Keratinocyte (primary cell): Measurements from ENCODE around the gene AKAP6. TPM values are rescaled to one million over a fixed set of nuclear protein-coding genes. Genes with fewer than 3 reads are reported as not detected.

ENCODE experiments used
- DNase-seq: peaks from one replicate; pipeline ENCODE4 v3.0.0-alpha.2; 2011; ENCODE audit warnings: low read depth, missing footprints, low spot score
- FAIRE-seq: peaks from 2 replicates; lab custom pipeline; 2011; peaks lifted over from hg19 to GRCh38; lab: Jason Lieb, UNC
- H2AFZ ChIP-seq: 2 replicates; pipeline ENCODE4 v1.6.0; 2012; ENCODE audit warnings: low read length, control low read depth, inconsistent platforms; ENCODE audit not compliant: control insufficient read depth
- H3K27ac ChIP-seq: 2 replicates; pipeline ENCODE4 v1.5.1; 2011; ENCODE audit warnings: low read length; ENCODE audit not compliant: control insufficient read depth, insufficient read depth
- H3K27me3 ChIP-seq: 3 replicates; pipeline ENCODE4 v1.6.0; 2011; ENCODE audit warnings: low read length; ENCODE audit not compliant: control insufficient read depth, insufficient read depth; ENCODE audit errors: extremely low read depth
- H3K36me3 ChIP-seq, 2 experiments: 2 replicates in 1 of 2; 3 replicates in 1 of 2; pipeline ENCODE4 v1.5.1; 2011; ENCODE audit warnings: low read length in 2 of 2, mild to moderate bottlenecking in 1 of 2; ENCODE audit not compliant: control insufficient read depth in 2 of 2, insufficient read depth in 2 of 2; ENCODE audit errors: extremely low read depth in 1 of 2
- H3K4me1 ChIP-seq: 3 replicates; pipeline ENCODE4 v1.5.1; 2011; ENCODE audit warnings: low read length; ENCODE audit not compliant: control insufficient read depth, insufficient read depth; ENCODE audit errors: extremely low read depth
- H3K4me2 ChIP-seq: 3 replicates; pipeline ENCODE4 v1.6.0; 2011; ENCODE audit warnings: low read depth, low read length; ENCODE audit not compliant: control insufficient read depth, insufficient read depth; ENCODE audit errors: extremely low read depth
- H3K4me3 ChIP-seq, 3 experiments: fragments of 200-600 bp in 1 of 3; sonication (generic) in 1 of 3; 2 replicates in 2 of 3; 3 replicates in 1 of 3; pipeline ENCODE4 v1.5.1; 2011 to 2016; ENCODE audit warnings: low read length in 3 of 3, mild to moderate bottlenecking in 3 of 3, control low read depth in 2 of 3, inconsistent platforms in 1 of 3, low read depth in 1 of 3, mixed read lengths in 1 of 3, mixed run types in 1 of 3, moderate library complexity in 1 of 3; ENCODE audit not compliant: control insufficient read depth in 2 of 3, insufficient read depth in 2 of 3; ENCODE audit errors: extremely low read depth in 1 of 3
- H3K79me2 ChIP-seq: 2 replicates; pipeline ENCODE4 v1.6.0; 2012; ENCODE audit warnings: low read length; ENCODE audit not compliant: control insufficient read depth, insufficient read depth
- H3K9ac ChIP-seq: 3 replicates; pipeline ENCODE4 v1.6.0; 2011; ENCODE audit warnings: low read length; ENCODE audit not compliant: control insufficient read depth, insufficient read depth; ENCODE audit errors: extremely low read depth
- H3K9me1 ChIP-seq: 3 replicates; pipeline ENCODE4 v1.6.0; 2011; ENCODE audit warnings: low read length; ENCODE audit not compliant: control insufficient read depth, insufficient read depth; ENCODE audit errors: extremely low read depth
- H3K9me3 ChIP-seq: 2 replicates; pipeline ENCODE4 v1.5.1; 2012; ENCODE audit warnings: low read depth, low read length; ENCODE audit not compliant: control insufficient read depth
- H4K20me1 ChIP-seq: 3 replicates; pipeline ENCODE4 v1.6.0; 2011; ENCODE audit warnings: low read length; ENCODE audit not compliant: control insufficient read depth, insufficient read depth; ENCODE audit errors: extremely low read depth
- EZH2 ChIP-seq: IDR thresholded peaks from one replicate; pipeline ENCODE4 v1.6.1; 2012; ENCODE audit warnings: inconsistent platforms, mild to moderate bottlenecking, low read length, moderate library complexity
- dilution Hi-C: fragments of 300-500 bp; cut with MboI; formaldehyde crosslinking; loops from one replicate; pipeline ENCODE4 v1.7.0; 2020; ENCODE audit warnings: low sequenced_read_pairs; ENCODE audit not compliant: extremely low pct_ligation_motif_present
- polyA plus RNA-seq, 5 experiments: library from polyadenylated mRNA; depleted of rRNA in 3 of 5; stranded (reverse) in 3 of 5; stranded (forward) in 1 of 5; unstranded in 1 of 5; fragments of >200 nt; gene quantifications; 1 replicate in 1 of 5; 2 replicates in 3 of 5; 3 replicates in 1 of 5; pipeline versions ENCODE4 v1.2.1 to v1.2.3, GENCODE V29; 2011 to 2012; ENCODE audit warnings: missing spikeins in 2 of 5, low read depth in 1 of 5, low replicate concordance in 1 of 5
- TF ChIP-seq, protein P1 (sequence below), 3 experiments: IDR thresholded peaks in 1 of 3; conservative IDR thresholded peaks in 1 of 3; optimal IDR thresholded peaks in 1 of 3; 2 replicates in 2 of 3; 3 replicates in 1 of 3; pipeline versions ENCODE3 to v1.5.1; 2011; ENCODE audit warnings: low read length in 3 of 3, mild to moderate bottlenecking in 3 of 3, moderate library complexity in 2 of 3, control low read depth in 1 of 3, inconsistent platforms in 1 of 3; ENCODE audit not compliant: insufficient read depth in 2 of 3; ENCODE audit errors: extremely low read depth in 1 of 3

The AKAP6 gene
- polyA plus RNA-seq, 1 donor (not counting 4 experiments of a cell fraction or from before 2014, with no cell fraction given), result 2.0 TPM

GRCh38 chr14:32476532-32476931 is 147.4 kb downstream of the AKAP6 start:
- Histone ChIP-seq H3K27me3 (no peaks in the 10 kb centered on the region), H3K4me3 (no peak overlapping the region), H3K79me2 (no peaks in the 10 kb centered on the region), H3K9me1 (no peaks in the 10 kb centered on the region), H3K9me3 (no peaks in the 10 kb centered on the region), H3K9ac (no peak overlapping the region), H2AFZ (no peak overlapping the region), H3K27ac (no peak overlapping the region), H3K4me2 (no peak overlapping the region), H4K20me1 (no peaks in the 10 kb centered on the region), H3K36me3 (no peaks in the 10 kb centered on the region), H3K4me1 (peaks cover 50% of the 10 kb centered on the region)
- DNase-seq (no peak), FAIRE-seq (no peak)
- TF ChIP-seq, protein P1, sequence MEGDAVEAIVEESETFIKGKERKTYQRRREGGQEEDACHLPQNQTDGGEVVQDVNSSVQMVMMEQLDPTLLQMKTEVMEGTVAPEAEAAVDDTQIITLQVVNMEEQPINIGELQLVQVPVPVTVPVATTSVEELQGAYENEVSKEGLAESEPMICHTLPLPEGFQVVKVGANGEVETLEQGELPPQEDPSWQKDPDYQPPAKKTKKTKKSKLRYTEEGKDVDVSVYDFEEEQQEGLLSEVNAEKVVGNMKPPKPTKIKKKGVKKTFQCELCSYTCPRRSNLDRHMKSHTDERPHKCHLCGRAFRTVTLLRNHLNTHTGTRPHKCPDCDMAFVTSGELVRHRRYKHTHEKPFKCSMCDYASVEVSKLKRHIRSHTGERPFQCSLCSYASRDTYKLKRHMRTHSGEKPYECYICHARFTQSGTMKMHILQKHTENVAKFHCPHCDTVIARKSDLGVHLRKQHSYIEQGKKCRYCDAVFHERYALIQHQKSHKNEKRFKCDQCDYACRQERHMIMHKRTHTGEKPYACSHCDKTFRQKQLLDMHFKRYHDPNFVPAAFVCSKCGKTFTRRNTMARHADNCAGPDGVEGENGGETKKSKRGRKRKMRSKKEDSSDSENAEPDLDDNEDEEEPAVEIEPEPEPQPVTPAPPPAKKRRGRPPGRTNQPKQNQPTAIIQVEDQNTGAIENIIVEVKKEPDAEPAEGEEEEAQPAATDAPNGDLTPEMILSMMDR (optimal IDR thresholded peaks at IDR 0.05 in 1 of 3, IDR thresholded peaks at IDR 0.05 in 1 of 3, conservative IDR thresholded peaks at IDR 0.05 in 1 of 3; ENCODE audit: extremely low read depth in 1 of 3, insufficient read depth in 2 of 3, low read length in 3 of 3), result no peak
- no peak for TF ChIP-seq EZH2
- dilution Hi-C loops, result no loop called here

DNA sequence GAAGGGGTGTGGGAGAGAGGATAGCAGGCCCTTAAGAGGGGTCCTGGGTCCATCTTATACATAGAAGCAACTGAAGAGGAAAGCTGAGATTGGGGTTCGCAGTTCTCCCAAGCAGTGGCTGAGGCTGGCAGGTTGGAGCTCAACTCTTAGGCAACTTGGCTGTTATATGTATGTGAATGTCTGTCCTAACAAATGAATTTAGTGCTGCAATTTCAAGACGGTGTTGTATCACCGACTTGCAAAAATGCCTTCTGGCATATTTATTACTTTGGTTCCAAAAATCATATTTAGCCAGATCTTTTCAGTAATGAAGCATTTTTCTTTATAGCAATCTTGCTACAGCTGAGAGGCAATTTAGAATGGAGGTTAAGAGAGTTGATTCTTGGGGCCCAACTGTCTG is 148.3 kb downstream of the AKAP6 start:
- peaks cover 42% of the 10 kb centered on the region for H3K4me1 ChIP-seq
- no peaks in the 10 kb centered on the region for H3K9me3 ChIP-seq
- no peak overlapping the region for H3K9ac ChIP-seq
- no peaks in the 10 kb centered on the region for H3K27me3 ChIP-seq
- FAIRE-seq, result no peak
- no peak for DNase-seq
- H4K20me1 ChIP-seq, result no peaks in the 10 kb centered on the region
- no peak for TF ChIP-seq EZH2
- dilution Hi-C loops, result no loop called here
- no peak overlapping the region for H2AFZ ChIP-seq
- H3K79me2 ChIP-seq, result no peaks in the 10 kb centered on the region
- H3K36me3 ChIP-seq, result no peaks in the 10 kb centered on the region
- H3K4me2 ChIP-seq, result no peak overlapping the region
- H3K9me1 ChIP-seq, result no peaks in the 10 kb centered on the region
- no peak overlapping the region for H3K4me3 ChIP-seq
- H3K27ac ChIP-seq, result no peak overlapping the region

GRCh38 chr14:32478050-32478449 is 149.0 kb downstream of the AKAP6 start:
- TF ChIP-seq, protein P1 (optimal IDR thresholded peaks at IDR 0.05 in 1 of 3, IDR thresholded peaks at IDR 0.05 in 1 of 3, conservative IDR thresholded peaks at IDR 0.05 in 1 of 3; ENCODE audit: extremely low read depth in 1 of 3, insufficient read depth in 2 of 3, low read length in 3 of 3), result no peak
- TF ChIP-seq EZH2, result no peak
- H3K4me1 ChIP-seq, result peaks cover 35% of the 10 kb centered on the region

More at GRCh38 chr14:32478050-32478449, 149.0 kb downstream of the AKAP6 start:
- no peak overlapping the region for H3K27ac ChIP-seq
- no peaks in the 10 kb centered on the region for H3K36me3 ChIP-seq
- FAIRE-seq (peak; percentile 89), DNase-seq (no peak)
- peak overlapping the region; percentile 31 for H3K4me2 ChIP-seq
- H3K9me3 ChIP-seq, result no peaks in the 10 kb centered on the region
- H3K9me1 ChIP-seq, result no peaks in the 10 kb centered on the region
- no peaks in the 10 kb centered on the region for H4K20me1 ChIP-seq
- H2AFZ ChIP-seq, result peak overlapping the region; percentile 78
- no peak overlapping the region for H3K9ac ChIP-seq
- dilution Hi-C loops, result no loop called here
- no peak overlapping the region for H3K4me3 ChIP-seq
- no peaks in the 10 kb centered on the region for H3K79me2 ChIP-seq
- no peaks in the 10 kb centered on the region for H3K27me3 ChIP-seq
